Peyer's patch (tissue), 4 donors: Measurements from ENCODE around the gene KLF3.

ENCODE experiments used
- POLR2A ChIP-seq, 2 donors: fragments of 450-650 bp; IDR thresholded peaks; one replicate each; pipeline ENCODE4 v1.5.1; 2017; ENCODE audit warnings: antibody characterized with exemption in 2 of 2, mild to moderate bottlenecking in 2 of 2, moderate library complexity in 2 of 2
- TF ChIP-seq, protein P1 (sequence below), 6 experiments: fragments of 450-650 bp in 4 of 6; fragments of 200-600 bp in 2 of 6; sonication (generic) in 1 of 6; IDR thresholded peaks; one replicate each; pipeline ENCODE4 v1.5.1; 2017 to 2019; ENCODE audit warnings: antibody characterized with exemption in 6 of 6, mild to moderate bottlenecking in 3 of 6, moderate library complexity in 1 of 6

DNA sequence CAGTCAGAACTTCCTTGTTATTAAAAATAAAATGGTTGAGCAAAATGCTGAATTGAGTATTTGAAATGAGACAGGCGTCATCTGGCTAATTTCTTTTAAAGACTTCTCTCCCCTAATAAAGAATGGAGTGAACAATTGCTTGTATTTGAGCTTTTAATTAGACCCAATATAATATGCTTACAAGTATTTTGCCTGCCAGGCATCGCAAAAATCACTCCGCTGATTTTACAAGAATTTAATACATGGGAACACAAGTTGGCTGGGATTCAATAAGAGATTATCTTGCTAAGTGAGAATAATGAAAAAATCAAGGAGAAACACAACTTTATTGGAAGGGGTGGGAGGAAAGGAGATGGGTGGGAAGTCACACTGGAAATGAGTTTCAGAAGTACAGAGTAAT lies 52.3 kb downstream of the KLF3 start:
- TF ChIP-seq, protein P1, sequence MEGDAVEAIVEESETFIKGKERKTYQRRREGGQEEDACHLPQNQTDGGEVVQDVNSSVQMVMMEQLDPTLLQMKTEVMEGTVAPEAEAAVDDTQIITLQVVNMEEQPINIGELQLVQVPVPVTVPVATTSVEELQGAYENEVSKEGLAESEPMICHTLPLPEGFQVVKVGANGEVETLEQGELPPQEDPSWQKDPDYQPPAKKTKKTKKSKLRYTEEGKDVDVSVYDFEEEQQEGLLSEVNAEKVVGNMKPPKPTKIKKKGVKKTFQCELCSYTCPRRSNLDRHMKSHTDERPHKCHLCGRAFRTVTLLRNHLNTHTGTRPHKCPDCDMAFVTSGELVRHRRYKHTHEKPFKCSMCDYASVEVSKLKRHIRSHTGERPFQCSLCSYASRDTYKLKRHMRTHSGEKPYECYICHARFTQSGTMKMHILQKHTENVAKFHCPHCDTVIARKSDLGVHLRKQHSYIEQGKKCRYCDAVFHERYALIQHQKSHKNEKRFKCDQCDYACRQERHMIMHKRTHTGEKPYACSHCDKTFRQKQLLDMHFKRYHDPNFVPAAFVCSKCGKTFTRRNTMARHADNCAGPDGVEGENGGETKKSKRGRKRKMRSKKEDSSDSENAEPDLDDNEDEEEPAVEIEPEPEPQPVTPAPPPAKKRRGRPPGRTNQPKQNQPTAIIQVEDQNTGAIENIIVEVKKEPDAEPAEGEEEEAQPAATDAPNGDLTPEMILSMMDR (IDR thresholded peaks at IDR 0.05) = no peak
- TF ChIP-seq POLR2A (IDR thresholded peaks at IDR 0.05) = no peak
